Mucosa of rectum (tissue), 2 donors: Measurements from ENCODE around the gene OTOGL.
"Not testable (repeated sequence)": the region's sequence is repeated elsewhere in the genome, so short reads cannot be mapped to it uniquely, and the experiment has no call there.

Experiments
- H3K27ac ChIP-seq, 2 donors: one replicate each; pipeline ENCODE4 v1.7.0; 2013; ENCODE audit warnings: inconsistent platforms in 2 of 2, low read depth in 2 of 2, low read length in 2 of 2
- H3K27me3 ChIP-seq, 2 donors: one replicate each; pipeline ENCODE4 v1.7.0; 2013; ENCODE audit warnings: low read length in 2 of 2; ENCODE audit not compliant: control insufficient read depth in 2 of 2, insufficient read depth in 2 of 2
- H3K36me3 ChIP-seq, 2 donors: one replicate each; pipeline ENCODE4 v1.7.0; 2013; ENCODE audit warnings: low read length in 2 of 2; ENCODE audit not compliant: control insufficient read depth in 2 of 2, insufficient read depth in 2 of 2
- H3K4me1 ChIP-seq, 2 donors: one replicate each; pipeline ENCODE4 v1.7.0; 2013; ENCODE audit warnings: low read length in 2 of 2, mild to moderate bottlenecking in 1 of 2; ENCODE audit not compliant: control insufficient read depth in 2 of 2, insufficient read depth in 2 of 2
- H3K4me3 ChIP-seq, 2 donors: one replicate each; pipeline ENCODE4 v1.7.0; 2013; ENCODE audit warnings: low read length in 2 of 2
- H3K9ac ChIP-seq, 2 donors: one replicate each; pipeline ENCODE4 v1.7.0; 2013; ENCODE audit warnings: low read length in 2 of 2, low read depth in 1 of 2, mild to moderate bottlenecking in 1 of 2
- H3K9me3 ChIP-seq, 2 donors: one replicate each; pipeline ENCODE4 v1.7.0; 2013; ENCODE audit warnings: low read length in 2 of 2; ENCODE audit not compliant: control insufficient read depth in 2 of 2
- donor health status: healthy.
- donor health status: Normal muscosa, but diverticular disease.

OTOGL gene

GRCh38 chr12:80234667-80235066 lies 135.3 kb downstream of the OTOGL start:
- Histone ChIP-seq H3K4me3 (no peak overlapping the region), H3K27me3 (no peaks in the 10 kb centered on the region), H3K4me1 (no peaks in the 10 kb centered on the region), H3K36me3 (no peaks in the 10 kb centered on the region), H3K9ac (no peak overlapping the region), H3K9me3 (no peaks in the 10 kb centered on the region), H3K27ac (no peak overlapping the region)

GRCh38 chr12:80235944-80236343 lies 136.6 kb downstream of the OTOGL start:
- Histone ChIP-seq H3K36me3 (no peaks in the 10 kb centered on the region), H3K4me3 (no peak overlapping the region), H3K27me3 (no peaks in the 10 kb centered on the region), H3K9ac (no peak overlapping the region), H3K4me1 (no peaks in the 10 kb centered on the region), H3K27ac (no peak overlapping the region), H3K9me3 (no peaks in the 10 kb centered on the region)

- Histone ChIP-seq H3K4me1 (no peaks in the 10 kb centered on the region), H3K4me3 (no peak overlapping the region), H3K27me3 (no peaks in the 10 kb centered on the region), H3K9ac (no peak overlapping the region), H3K9me3 (no peaks in the 10 kb centered on the region), H3K36me3 (no peaks in the 10 kb centered on the region), H3K27ac (no peak overlapping the region)
These were observed 140.5 kb downstream of the OTOGL start for GRCh38 chr12:80239867-80240266.

GRCh38 chr12:80241576-80242273 lies 142.4 kb downstream of the OTOGL start:
- no peaks in the 10 kb centered on the region for H3K9me3 ChIP-seq
- no peak overlapping the region for H3K4me3 ChIP-seq
- H3K27ac ChIP-seq = no peak overlapping the region

GRCh38 chr12:80242321-80242720 lies 143.0 kb downstream of the OTOGL start:
- Histone ChIP-seq H3K36me3 (no peaks in the 10 kb centered on the region), H3K27me3 (no peaks in the 10 kb centered on the region), H3K9me3 (no peaks in the 10 kb centered on the region), H3K4me1 (no peaks in the 10 kb centered on the region), H3K27ac (no peak overlapping the region), H3K4me3 (no peak overlapping the region), H3K9ac (no peak overlapping the region)

More at GRCh38 chr12:80241576-80242273, 142.4 kb downstream of the OTOGL start:
- Histone ChIP-seq H3K9ac (no peak overlapping the region), H3K27me3 (no peaks in the 10 kb centered on the region), H3K36me3 (no peaks in the 10 kb centered on the region), H3K4me1 (no peaks in the 10 kb centered on the region)

- H3K9me3 ChIP-seq, H3K4me1 ChIP-seq, H3K36me3 ChIP-seq, H3K9ac ChIP-seq, H3K27me3 ChIP-seq, H3K27ac ChIP-seq: not testable (repeated sequence)
- H3K4me3 ChIP-seq = peak overlapping the region; percentile 16 to 54
These were observed 150.2 kb downstream of the OTOGL start for GRCh38 chr12:80249581-80249980.

- Histone ChIP-seq H3K9ac (no peak overlapping the region), H3K9me3 (no peaks in the 10 kb centered on the region), H3K27ac (no peak overlapping the region), H3K36me3 (no peaks in the 10 kb centered on the region), H3K4me3 (no peak overlapping the region), H3K4me1 (no peaks in the 10 kb centered on the region), H3K27me3 (no peaks in the 10 kb centered on the region)
These were observed 158.6 kb downstream of the OTOGL start for GRCh38 chr12:80257920-80258319.

- no peaks in the 10 kb centered on the region for H3K27me3 ChIP-seq
These were observed 160.9 kb downstream of the OTOGL start for GRCh38 chr12:80260269-80260668.

GRCh38 chr12:80261403-80261802 lies 162.1 kb downstream of the OTOGL start:
- H3K36me3 ChIP-seq = no peaks in the 10 kb centered on the region
- no peak overlapping the region for H3K27ac ChIP-seq
- no peaks in the 10 kb centered on the region for H3K27me3 ChIP-seq
- no peaks in the 10 kb centered on the region for H3K4me1 ChIP-seq
- H3K9me3 ChIP-seq = no peaks in the 10 kb centered on the region
- H3K4me3 ChIP-seq = no peak overlapping the region
- no peak overlapping the region for H3K9ac ChIP-seq

More at GRCh38 chr12:80260269-80260668, 160.9 kb downstream of the OTOGL start:
- no peaks in the 10 kb centered on the region for H3K36me3 ChIP-seq
- no peak overlapping the region for H3K4me3 ChIP-seq
- H3K9me3 ChIP-seq = no peaks in the 10 kb centered on the region
- H3K9ac ChIP-seq = no peak overlapping the region
- H3K27ac ChIP-seq = no peak overlapping the region
- H3K4me1 ChIP-seq = no peaks in the 10 kb centered on the region

- H3K27me3 ChIP-seq = no peaks in the 10 kb centered on the region
These were observed 163.0 kb downstream of the OTOGL start for GRCh38 chr12:80262346-80262745.

More at GRCh38 chr12:80262346-80262745, 163.0 kb downstream of the OTOGL start:
- no peaks in the 10 kb centered on the region for H3K4me1 ChIP-seq
- H3K27ac ChIP-seq = no peak overlapping the region
- no peaks in the 10 kb centered on the region for H3K9me3 ChIP-seq
- no peak overlapping the region for H3K4me3 ChIP-seq
- H3K36me3 ChIP-seq = no peaks in the 10 kb centered on the region
- H3K9ac ChIP-seq = no peak overlapping the region
